ENCODE measurements around the gene PTGFRN. TPM values are rescaled to one million over a fixed set of nuclear protein-coding genes. Genes with fewer than 3 reads are reported as not detected.

The PTGFRN gene
- total RNA-seq, 1 experiment from 2014 or later, result 57.4 TPM

DNA sequence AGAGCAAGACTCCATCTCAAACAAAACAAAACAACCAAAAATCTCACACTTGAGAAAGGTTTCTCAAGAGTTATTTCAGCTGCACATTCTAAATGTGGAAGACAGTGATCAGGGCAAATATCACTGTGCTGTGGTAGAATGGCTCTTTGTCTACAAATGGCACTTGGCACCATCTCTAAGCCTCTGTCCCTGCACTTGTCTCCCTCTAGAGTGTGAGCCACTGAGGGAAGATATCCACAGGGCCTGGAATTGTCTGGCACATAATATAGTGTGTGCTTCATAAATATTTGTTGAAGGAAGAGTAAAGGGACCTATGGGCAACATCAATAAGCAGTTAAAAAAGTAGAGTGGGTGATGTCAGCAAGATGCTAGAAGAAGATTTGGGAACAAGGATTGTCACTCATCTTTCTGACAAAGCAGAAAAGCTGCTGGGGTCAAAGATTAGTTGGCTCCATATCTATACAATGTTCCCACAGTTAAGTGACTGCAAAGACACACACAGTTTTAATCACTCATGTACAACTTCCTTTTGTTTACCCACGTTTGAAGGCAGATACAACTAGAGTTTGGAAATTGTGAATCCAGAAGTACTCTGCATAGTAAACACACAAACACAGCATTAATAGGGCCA lies 110.9 kb downstream of the PTGFRN start:
- Histone ChIP-seq H3F3A (ENCODE audit: low read length, unreplicated experiment) (no peaks in the 10 kb centered on the region), H3K27ac (ENCODE audit: low read length) (no peak overlapping the region), H3K27me3 (ENCODE audit: low read length) (no peaks in the 10 kb centered on the region), H3K36me3 (ENCODE audit: low read depth, low read length) (no peaks in the 10 kb centered on the region), H3K4me1 (ENCODE audit: insufficient read depth, low read length) (no peaks in the 10 kb centered on the region), H3K4me3 (ENCODE audit: low read length) (no peak overlapping the region), H3K79me2 (ENCODE audit: low read length) (no peaks in the 10 kb centered on the region), H2AFZ (ENCODE audit: low read length) (no peak overlapping the region), H3K4me2 (ENCODE audit: low read length) (no peak overlapping the region), H3K9me2 (replicated peaks; ENCODE audit: low read length) (no peaks in the 10 kb centered on the region), H4K20me1 (ENCODE audit: low read length) (no peaks in the 10 kb centered on the region), H3K9ac (ENCODE audit: low read length) (no peak overlapping the region), H3K9me3 (ENCODE audit: low read length) (no peaks in the 10 kb centered on the region)
- TF ChIP-seq EZH2 (IDR thresholded peaks at IDR 0.05; ENCODE audit: low read length, unreplicated experiment) (no peak), EZH2phosphoT487 (IDR thresholded peaks at IDR 0.05; ENCODE audit: borderline replicate concordance, low read length) (no peak)
- TF ChIP-seq, protein P1, sequence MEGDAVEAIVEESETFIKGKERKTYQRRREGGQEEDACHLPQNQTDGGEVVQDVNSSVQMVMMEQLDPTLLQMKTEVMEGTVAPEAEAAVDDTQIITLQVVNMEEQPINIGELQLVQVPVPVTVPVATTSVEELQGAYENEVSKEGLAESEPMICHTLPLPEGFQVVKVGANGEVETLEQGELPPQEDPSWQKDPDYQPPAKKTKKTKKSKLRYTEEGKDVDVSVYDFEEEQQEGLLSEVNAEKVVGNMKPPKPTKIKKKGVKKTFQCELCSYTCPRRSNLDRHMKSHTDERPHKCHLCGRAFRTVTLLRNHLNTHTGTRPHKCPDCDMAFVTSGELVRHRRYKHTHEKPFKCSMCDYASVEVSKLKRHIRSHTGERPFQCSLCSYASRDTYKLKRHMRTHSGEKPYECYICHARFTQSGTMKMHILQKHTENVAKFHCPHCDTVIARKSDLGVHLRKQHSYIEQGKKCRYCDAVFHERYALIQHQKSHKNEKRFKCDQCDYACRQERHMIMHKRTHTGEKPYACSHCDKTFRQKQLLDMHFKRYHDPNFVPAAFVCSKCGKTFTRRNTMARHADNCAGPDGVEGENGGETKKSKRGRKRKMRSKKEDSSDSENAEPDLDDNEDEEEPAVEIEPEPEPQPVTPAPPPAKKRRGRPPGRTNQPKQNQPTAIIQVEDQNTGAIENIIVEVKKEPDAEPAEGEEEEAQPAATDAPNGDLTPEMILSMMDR (conservative IDR thresholded peaks at IDR 0.05; ENCODE audit: low read depth, low read length), result no peak
- ATAC-seq, result no peak
- ChIA-PET CTCF (no interaction called here), POLR2A (ENCODE audit: unreplicated experiment) (no interaction called here)
- BruUV-seq (replicated peaks), result no TSS peak
- no peak for DNase-seq
- intact Hi-C loops (cut with micrococcal nuclease), result no loop called here

DNA sequence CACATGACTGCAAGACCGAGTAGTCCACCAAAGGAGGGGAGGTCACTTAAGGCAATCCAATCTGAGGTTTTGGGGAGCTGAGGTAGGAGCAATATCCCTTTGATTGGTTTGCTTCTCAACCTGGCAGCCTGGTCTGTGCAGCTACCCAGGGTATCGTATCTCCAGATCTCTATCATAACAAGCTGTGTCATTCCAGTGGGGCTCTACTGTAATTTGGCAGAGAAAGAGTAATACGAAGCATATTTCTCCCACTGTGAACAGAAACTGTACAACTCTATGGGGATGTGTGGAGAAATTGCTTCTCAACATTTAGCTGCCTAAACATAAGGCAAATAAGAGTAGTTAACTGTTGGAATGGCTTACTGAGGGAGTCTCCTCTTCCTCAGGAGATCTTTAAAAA lies 112.4 kb downstream of the PTGFRN start:
- CTCF ChIA-PET, result no interaction called here
- no peak for DNase-seq
- BruUV-seq (replicated peaks), result no TSS peak

DNA sequence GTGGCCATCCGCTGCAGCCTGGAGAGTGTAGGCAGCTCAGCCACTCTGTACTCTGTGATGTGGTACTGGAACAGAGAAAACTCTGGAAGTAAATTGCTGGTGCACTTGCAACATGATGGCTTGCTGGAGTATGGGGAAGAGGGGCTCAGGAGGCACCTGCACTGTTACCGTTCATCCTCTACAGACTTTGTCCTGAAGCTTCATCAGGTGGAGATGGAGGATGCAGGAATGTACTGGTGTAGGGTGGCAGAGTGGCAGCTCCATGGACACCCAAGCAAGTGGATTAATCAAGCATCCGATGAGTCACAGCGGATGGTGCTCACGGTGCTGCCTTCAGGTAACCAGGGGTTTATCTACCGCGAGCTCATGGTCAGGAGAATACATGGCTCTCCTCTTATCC lies 115.9 kb downstream of the PTGFRN start:
- Histone ChIP-seq H3K36me3 (ENCODE audit: low read depth, low read length) (no peaks in the 10 kb centered on the region), H3K4me3 (ENCODE audit: low read length) (no peak overlapping the region), H3K27ac (ENCODE audit: low read length) (no peak overlapping the region), H3K27me3 (ENCODE audit: low read length) (no peaks in the 10 kb centered on the region), H2AFZ (ENCODE audit: low read length) (no peak overlapping the region), H3F3A (ENCODE audit: low read length, unreplicated experiment) (no peaks in the 10 kb centered on the region), H3K4me1 (ENCODE audit: insufficient read depth, low read length) (no peaks in the 10 kb centered on the region), H3K79me2 (ENCODE audit: low read length) (no peaks in the 10 kb centered on the region), H3K9ac (ENCODE audit: low read length) (no peak overlapping the region), H3K9me3 (ENCODE audit: low read length) (no peaks in the 10 kb centered on the region), H3K9me2 (replicated peaks; ENCODE audit: low read length) (no peaks in the 10 kb centered on the region), H3K4me2 (ENCODE audit: low read length) (no peak overlapping the region), H4K20me1 (ENCODE audit: low read length) (no peaks in the 10 kb centered on the region)
- ChIA-PET CTCF (no interaction called here), POLR2A (ENCODE audit: unreplicated experiment) (no interaction called here)
- ATAC-seq (no peak), DNase-seq (no peak)
- TF ChIP-seq EZH2phosphoT487 (IDR thresholded peaks at IDR 0.05; ENCODE audit: borderline replicate concordance, low read length), result no peak
- TF ChIP-seq EZH2 (IDR thresholded peaks at IDR 0.05; ENCODE audit: low read length, unreplicated experiment), result no peak
- TF ChIP-seq, protein P1 (conservative IDR thresholded peaks at IDR 0.05; ENCODE audit: low read depth, low read length), result no peak
- intact Hi-C loops (cut with micrococcal nuclease), result no loop called here
- BruUV-seq (replicated peaks), result no TSS peak

More for the DNA sequence above, 112.4 kb downstream of the PTGFRN start:
- no peaks in the 10 kb centered on the region for H3K79me2 ChIP-seq (ENCODE audit: low read length)
- no peak overlapping the region for H3K4me3 ChIP-seq (ENCODE audit: low read length)
- POLR2A ChIA-PET (ENCODE audit: unreplicated experiment), result no interaction called here
- no peak overlapping the region for H3K9ac ChIP-seq (ENCODE audit: low read length)
- H3K9me2 ChIP-seq (replicated peaks; ENCODE audit: low read length), result no peaks in the 10 kb centered on the region
- H3F3A ChIP-seq (ENCODE audit: low read length, unreplicated experiment), result no peaks in the 10 kb centered on the region
- H3K27ac ChIP-seq (ENCODE audit: low read length), result no peak overlapping the region
- H3K36me3 ChIP-seq (ENCODE audit: low read depth, low read length), result no peaks in the 10 kb centered on the region
- H4K20me1 ChIP-seq (ENCODE audit: low read length), result no peaks in the 10 kb centered on the region
- ATAC-seq, result no peak
- no peaks in the 10 kb centered on the region for H3K4me1 ChIP-seq (ENCODE audit: insufficient read depth, low read length)
- TF ChIP-seq EZH2 (IDR thresholded peaks at IDR 0.05; ENCODE audit: low read length, unreplicated experiment), result no peak
- TF ChIP-seq, protein P1 (conservative IDR thresholded peaks at IDR 0.05; ENCODE audit: low read depth, low read length), result no peak
- no peak for TF ChIP-seq EZH2phosphoT487 (IDR thresholded peaks at IDR 0.05; ENCODE audit: borderline replicate concordance, low read length)
- no peaks in the 10 kb centered on the region for H3K27me3 ChIP-seq (ENCODE audit: low read length)
- no peak overlapping the region for H2AFZ ChIP-seq (ENCODE audit: low read length)
- H3K9me3 ChIP-seq (ENCODE audit: low read length), result no peaks in the 10 kb centered on the region
- intact Hi-C loops (cut with micrococcal nuclease), result no loop called here
- H3K4me2 ChIP-seq (ENCODE audit: low read length), result no peak overlapping the region
